SHP77 (cell line): ENCODE results near the gene TRIML2.
"Not testable (repeated sequence)": the region's sequence is repeated elsewhere in the genome, so short reads cannot be mapped to it uniquely, and the experiment has no call there.

Experiments
- DNase-seq, 2 experiments: peaks; one replicate each; lab custom pipeline; 2025; lab: John Stamatoyannopoulos, UW

The TRIML2 gene

DNA sequence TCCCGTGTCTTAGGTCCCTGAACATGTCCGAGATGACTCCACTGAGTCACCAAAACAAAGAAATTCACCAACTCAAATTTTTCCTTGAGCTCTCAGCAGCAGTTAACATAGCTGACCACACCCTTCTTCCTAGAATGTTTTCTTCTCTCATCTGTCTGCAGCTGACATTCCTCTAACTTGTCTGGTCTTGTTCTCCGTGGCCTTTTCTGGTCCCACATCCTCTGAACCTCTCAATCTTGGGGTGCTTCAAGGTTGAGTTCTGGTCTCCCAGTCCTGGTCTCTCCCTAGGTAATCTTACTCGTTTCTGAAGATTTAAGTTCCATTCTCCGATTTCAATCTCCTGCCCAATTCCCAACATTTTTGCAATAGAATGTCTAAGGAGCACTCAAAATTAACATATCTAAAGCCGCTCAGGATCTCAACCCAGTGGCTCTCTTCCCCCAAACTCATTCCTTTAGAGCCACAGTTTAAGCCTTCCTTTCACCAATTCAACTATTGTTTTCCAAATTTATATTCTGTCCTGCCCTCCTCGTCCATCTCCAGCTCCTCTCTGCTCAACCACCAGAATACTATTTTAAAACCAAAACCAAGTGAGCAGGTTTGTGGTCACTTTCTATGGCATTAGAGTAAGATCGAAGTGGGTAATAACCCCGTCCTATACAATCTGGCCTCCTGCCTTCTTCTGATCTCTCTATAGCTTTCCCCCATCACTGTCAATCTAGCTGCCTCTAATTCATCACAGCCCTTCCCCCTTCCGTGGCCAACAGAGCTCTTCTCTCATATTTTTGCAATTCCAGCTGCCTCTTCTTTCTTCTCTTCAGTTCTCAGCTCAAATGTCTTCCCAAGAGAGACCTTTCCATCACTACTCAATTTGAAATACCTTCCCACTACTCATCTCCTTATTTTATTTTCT, 1.2 kb downstream of the TRIML2 start:
- DNase-seq = no peak

DNA sequence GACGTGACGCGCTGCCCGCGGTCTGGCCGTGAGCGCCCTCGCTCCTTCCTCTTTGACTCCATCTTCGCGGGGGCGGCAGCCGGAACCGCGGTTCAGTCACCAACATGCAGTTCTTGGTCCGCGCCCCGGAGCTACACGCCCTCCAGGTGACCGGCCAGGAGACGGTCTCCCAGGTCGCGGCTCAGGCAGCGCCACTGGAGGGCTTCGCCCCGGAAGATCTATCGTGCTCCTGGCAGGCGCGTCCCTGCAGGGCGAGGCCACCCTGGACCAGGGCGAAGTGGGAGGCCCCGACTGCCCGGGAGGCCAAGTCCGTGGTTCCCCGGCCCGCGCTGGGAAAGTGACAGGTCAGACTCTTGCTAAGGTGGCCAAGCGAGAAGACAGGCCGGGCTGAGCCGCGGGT, 2.9 kb downstream of the TRIML2 start:
- no peak for DNase-seq

- DNase-seq = no peak
Measured at GRCh38 chr4:188092824-188093223, 16.6 kb downstream of the TRIML2 start.

- no peak for DNase-seq
Measured at GRCh38 chr4:188086858-188087257, 22.5 kb downstream of the TRIML2 start.

DNA sequence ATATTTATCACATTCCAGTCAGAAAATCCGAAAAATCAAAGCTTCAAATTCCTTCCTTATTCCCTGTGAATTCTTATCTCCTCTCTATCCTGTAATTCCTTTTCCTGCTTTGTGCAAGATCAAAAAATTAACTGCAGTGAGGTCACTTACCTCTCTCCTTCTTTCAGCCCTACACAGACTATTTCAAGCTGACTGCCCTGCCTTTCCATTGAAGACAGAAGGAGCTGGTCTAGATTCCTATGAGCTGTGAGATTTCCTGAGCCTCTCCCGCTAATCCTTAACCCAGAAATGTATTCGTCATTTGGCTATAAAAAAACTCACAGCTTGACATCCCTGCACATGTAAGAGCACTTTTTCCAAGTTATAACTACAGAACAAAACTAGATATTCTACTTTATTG, 26.6 kb downstream of the TRIML2 start:
- DNase-seq = no peak

GRCh38 chr4:188078116-188078515, 31.3 kb downstream of the TRIML2 start:
- no peak for DNase-seq

GRCh38 chr4:188076169-188076568, 33.2 kb downstream of the TRIML2 start:
- no peak for DNase-seq

GRCh38 chr4:188061083-188061482, 48.3 kb downstream of the TRIML2 start:
- DNase-seq = no peak

- no peak for DNase-seq
Measured at GRCh38 chr4:188053302-188053701, 56.1 kb downstream of the TRIML2 start.

DNA sequence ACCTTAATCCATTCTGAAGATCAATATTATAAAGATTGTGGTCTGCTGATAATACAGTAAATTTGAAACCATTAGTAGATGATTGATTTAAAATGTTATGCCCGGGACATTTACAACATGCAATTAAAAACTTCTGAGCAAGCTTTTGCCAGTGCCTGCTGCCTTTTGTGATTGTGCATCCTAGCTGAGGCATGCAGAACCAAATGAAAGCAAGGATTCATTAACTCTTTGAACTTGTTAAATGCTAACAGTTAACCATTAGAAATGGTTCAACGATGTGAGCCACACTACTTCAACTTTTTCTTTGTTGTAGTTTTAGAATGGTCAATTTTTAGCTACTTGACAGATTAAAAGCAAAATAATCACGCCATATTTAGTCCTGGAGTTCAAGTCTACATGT, 62.7 kb downstream of the TRIML2 start:
- DNase-seq = no peak

DNA sequence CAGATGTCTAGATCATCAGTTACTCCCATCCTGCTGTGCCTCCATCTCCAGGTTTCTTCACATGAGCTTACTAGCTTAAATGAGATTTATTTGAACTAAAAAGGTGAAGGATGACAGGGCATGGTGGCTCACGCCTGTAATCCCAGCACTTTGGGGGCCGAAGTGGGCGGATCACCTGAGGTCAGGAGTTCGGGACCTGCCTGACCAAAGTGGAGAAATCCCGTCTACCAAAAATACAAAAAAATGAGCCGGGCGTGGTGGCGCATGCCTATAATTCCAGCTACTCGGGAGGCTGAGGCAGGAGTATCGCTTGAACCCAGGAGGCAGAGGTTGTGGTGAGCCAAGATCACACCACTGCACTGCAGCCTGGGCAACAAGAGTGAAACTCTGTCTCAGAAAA, 63.9 kb downstream of the TRIML2 start:
- not testable (repeated sequence) for DNase-seq

DNA sequence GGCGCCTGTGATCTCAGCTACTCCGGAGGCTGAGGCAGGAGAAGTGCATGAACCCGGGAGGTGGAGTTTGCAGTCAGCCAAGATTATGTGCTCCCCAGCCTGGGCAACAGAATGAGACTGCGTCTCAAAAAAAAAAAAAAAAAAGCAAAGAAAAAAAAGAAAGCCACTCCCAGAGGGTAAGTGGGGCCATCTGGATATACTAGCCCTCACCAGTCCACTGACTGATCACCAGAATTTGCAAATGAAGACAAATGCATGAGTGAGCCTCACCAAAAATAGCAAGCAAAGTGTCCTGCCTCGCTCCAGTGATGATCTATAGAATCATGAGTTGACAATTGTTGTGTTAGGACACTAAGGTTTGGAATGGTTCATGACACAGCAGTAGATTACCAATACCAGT, 66.2 kb downstream of the TRIML2 start:
- no peak for DNase-seq

DNA sequence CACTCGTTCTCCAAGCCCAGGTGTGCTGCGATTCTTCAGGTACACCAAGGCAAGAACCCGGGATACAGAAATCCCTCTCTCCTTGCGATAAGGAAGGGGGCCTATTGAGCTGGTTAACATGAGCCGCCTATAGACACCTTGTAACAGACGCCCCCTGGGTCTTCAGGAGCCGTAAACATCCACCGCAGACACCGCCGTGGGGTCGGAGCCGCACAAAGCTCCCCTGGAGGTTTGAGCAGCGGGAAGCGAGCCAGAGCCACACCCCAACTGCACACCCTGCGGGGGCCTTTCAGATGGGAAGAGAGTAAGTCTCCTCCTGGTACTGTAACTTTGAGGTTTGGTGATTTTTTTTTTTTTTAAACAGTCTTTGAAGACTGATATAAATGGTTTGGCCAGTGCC, 67.2 kb downstream of the TRIML2 start:
- no peak for DNase-seq

GRCh38 chr4:188041721-188042120, 67.7 kb downstream of the TRIML2 start:
- no peak for DNase-seq
